ENCODE data around the gene CHRNA10.

GRCh38 chr11:3637201-3637600, 34.0 kb downstream of the CHRNA10 start:
- no peak for TF ChIP-seq CTCF (IDR thresholded peaks at IDR 0.05; ENCODE audit: low read length)
- no peak for TF ChIP-seq EZH2 (IDR thresholded peaks at IDR 0.05; ENCODE audit: borderline replicate concordance, low read length)
